AG09319 (cell line): Measurements from ENCODE around the gene PCDHA7.
"Not testable (repeated sequence)": the region's sequence is repeated elsewhere in the genome, so short reads cannot be mapped to it uniquely, and the experiment has no call there.

Experiments used
- DNase-seq: peaks from one replicate; pipeline ENCODE4 v3.0.0-alpha.2; 2010; ENCODE audit warnings: low read depth; ENCODE audit errors: extremely low read depth
- CTCF ChIP-seq: IDR thresholded peaks from 2 replicates; pipeline ENCODE4 v1.5.1; 2011; ENCODE audit warnings: low read depth, mild to moderate bottlenecking, inconsistent platforms, low read length, moderate library complexity

The PCDHA7 gene

GRCh38 chr5:140833993-140834392, at the start of gene PCDHA7:
Gene PCDHA7, plus strand, starts transcription at chr5:140834269. Its CDS starts 115 bp downstream, at chr5:140834384.
- DNase-seq = no peak
- TF ChIP-seq CTCF = no peak

GRCh38 chr5:140785905-140786686, 48.0 kb upstream of the PCDHA7 start, which contains the start of gene PCDHA1:
Gene PCDHA1, plus strand, starts transcription at chr5:140786140.
- DNase-seq = no peak
- TF ChIP-seq CTCF = no peak

GRCh38 chr5:140787422-140787821, 46.6 kb upstream of the PCDHA7 start:
- DNase-seq = not testable (repeated sequence)

- DNase-seq = not testable (repeated sequence)
Measured at GRCh38 chr5:140787849-140788504, 46.1 kb upstream of the PCDHA7 start.

GRCh38 chr5:140791089-140791488, 43.0 kb upstream of the PCDHA7 start:
- no peak for DNase-seq
- TF ChIP-seq CTCF = no peak

GRCh38 chr5:140794595-140795258, 39.3 kb upstream of the PCDHA7 start, which contains the start of gene PCDHA2:
Gene PCDHA2, plus strand, starts transcription at chr5:140794852.
- no peak; the same call in 1 of the 2 replicates for TF ChIP-seq CTCF
- no peak for DNase-seq

GRCh38 chr5:140795259-140795641, 38.8 kb upstream of the PCDHA7 start:
- no peak for DNase-seq
- no peak; the same call in 1 of the 2 replicates for TF ChIP-seq CTCF

- not testable (repeated sequence) for DNase-seq
Measured at GRCh38 chr5:140796072-140796717, 37.9 kb upstream of the PCDHA7 start.
